ENCODE measurements around the gene MZF1. TPM values are rescaled to one million over a fixed set of nuclear protein-coding genes. Genes with fewer than 3 reads are reported as not detected.
"Not testable (repeated sequence)": the region's sequence is repeated elsewhere in the genome, so short reads cannot be mapped to it uniquely, and the experiment has no call there.

MZF1 gene
- total RNA-seq, 1 donor from 2014 or later, result 71.3 TPM

- no peaks in the 10 kb centered on the region for H3K9me3 Mint-ChIP-seq (ENCODE audit: low read depth)
- DNase-seq (ENCODE audit: low spot score, unreplicated experiment), result no peak
- peaks cover 8% of the 10 kb centered on the region for H3K27me3 Mint-ChIP-seq
- H3K4me1 Mint-ChIP-seq (ENCODE audit: low read depth), result peaks cover 21% of the 10 kb centered on the region
- peak overlapping the region; percentile 96 for H3K4me3 Mint-ChIP-seq (ENCODE audit: low read depth)
- peak overlapping the region; percentile 97 for H3K27ac Mint-ChIP-seq
- peaks cover 20% of the 10 kb centered on the region for H3K36me3 Mint-ChIP-seq (ENCODE audit: insufficient read depth)
- TF ChIP-seq CTCF (IDR thresholded peaks at IDR 0.05; ENCODE audit: unreplicated experiment), result no peak
These were observed 27.1 kb downstream of the MZF1 start for GRCh38 chr19:58546019-58546530.

DNA sequence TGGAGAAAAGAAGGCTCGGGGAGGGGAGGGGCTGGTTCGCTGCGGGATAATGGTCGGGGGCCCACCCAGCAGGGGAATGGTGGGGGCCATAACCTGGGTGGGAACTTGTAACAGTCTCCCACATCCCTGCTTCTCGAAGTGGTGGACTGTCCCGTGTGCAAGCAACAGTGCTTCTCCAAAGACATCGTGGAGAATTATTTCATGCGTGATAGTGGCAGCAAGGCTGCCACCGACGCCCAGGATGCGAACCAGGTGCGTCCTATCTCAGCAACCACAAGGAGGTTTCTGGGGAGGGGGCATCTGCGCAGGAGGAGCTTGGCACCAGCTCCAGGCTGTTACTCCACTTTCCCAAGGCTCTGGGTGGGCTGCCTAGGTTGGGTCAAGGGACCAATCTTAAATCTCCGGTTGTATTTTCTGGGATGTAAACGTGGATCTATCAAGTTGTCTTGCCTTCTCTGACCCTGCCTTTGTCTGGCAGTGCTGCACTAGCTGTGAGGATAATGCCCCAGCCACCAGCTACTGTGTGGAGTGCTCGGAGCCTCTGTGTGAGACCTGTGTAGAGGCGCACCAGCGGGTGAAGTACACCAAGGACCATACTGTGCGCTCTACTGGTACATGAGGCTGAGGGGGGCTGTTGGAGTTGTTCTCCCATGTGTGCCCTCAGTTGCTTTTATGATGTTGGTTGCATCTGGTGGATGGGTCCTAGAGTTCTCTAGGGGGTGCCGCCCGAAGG is 27.7 kb downstream of the MZF1 start:
- H3K27ac Mint-ChIP-seq, result peak overlapping the region; percentile 97
- H3K4me3 Mint-ChIP-seq (ENCODE audit: low read depth), result peak overlapping the region; percentile 96
- H3K27me3 Mint-ChIP-seq, result peaks cover 8% of the 10 kb centered on the region
- H3K36me3 Mint-ChIP-seq (ENCODE audit: insufficient read depth), result peaks cover 18% of the 10 kb centered on the region
- peaks cover 21% of the 10 kb centered on the region for H3K4me1 Mint-ChIP-seq (ENCODE audit: low read depth)
- no peak for DNase-seq (ENCODE audit: low spot score, unreplicated experiment)
- TF ChIP-seq CTCF (IDR thresholded peaks at IDR 0.05; ENCODE audit: unreplicated experiment), result no peak
- H3K9me3 Mint-ChIP-seq (ENCODE audit: low read depth), result no peaks in the 10 kb centered on the region

GRCh38 chr19:58544591-58545285 is 28.4 kb downstream of the MZF1 start:
- no peak for TF ChIP-seq CTCF (IDR thresholded peaks at IDR 0.05; ENCODE audit: unreplicated experiment)
- no peaks in the 10 kb centered on the region for H3K9me3 Mint-ChIP-seq (ENCODE audit: low read depth)
- H3K27me3 Mint-ChIP-seq, result peaks cover 8% of the 10 kb centered on the region
- H3K4me1 Mint-ChIP-seq (ENCODE audit: low read depth), result peaks cover 21% of the 10 kb centered on the region
- H3K36me3 Mint-ChIP-seq (ENCODE audit: insufficient read depth), result peaks cover 16% of the 10 kb centered on the region
- peak overlapping the region; percentile 100 for H3K27ac Mint-ChIP-seq
- H3K4me3 Mint-ChIP-seq (ENCODE audit: low read depth), result peak overlapping the region; percentile 96
- DNase-seq (ENCODE audit: low spot score, unreplicated experiment), result peak; percentile 61

DNA sequence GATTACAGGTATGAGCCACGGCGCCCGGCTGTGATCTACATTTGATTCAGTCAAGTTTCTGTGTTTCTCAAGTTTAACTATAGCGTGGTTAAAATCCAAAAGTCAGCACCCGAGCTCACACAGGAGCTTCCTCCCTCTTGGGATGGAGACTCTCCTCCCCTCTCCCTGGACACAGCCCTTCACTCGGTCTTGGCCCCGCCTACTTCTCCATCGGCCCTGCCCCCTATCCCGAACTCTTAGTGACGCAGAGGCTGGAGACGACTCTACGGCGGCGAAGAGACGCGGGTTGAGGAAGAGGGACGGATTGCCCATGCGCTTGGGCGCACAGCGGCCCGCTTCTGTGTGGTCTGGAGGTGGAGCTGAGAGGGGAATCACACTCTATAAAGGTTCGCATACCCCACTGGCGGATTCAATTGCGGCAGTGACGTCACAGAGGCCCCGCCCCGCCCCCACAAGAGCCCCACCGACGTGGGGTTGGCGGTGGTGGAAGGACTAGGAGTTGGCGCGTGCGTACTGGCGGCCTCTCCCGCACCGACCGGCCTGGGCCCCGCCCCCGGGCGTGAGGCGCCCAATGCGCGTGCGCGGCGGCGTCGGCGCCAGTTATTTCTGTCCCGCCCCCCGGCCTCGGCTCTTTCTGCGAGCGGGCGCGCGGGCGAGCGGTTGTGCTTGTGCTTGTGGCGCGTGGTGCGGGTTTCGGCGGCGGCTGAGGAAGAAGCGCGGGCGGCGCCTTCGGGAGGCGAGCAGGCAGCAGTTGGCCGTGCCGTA is 29.1 kb downstream of the MZF1 start, which contains the start of gene TRIM28:
TSS of gene TRIM28 (plus strand) at position 239 of the 765 bp plus-strand sequence. CDS start 694 bp downstream, outside the sequence.
- Mint-ChIP-seq H3K4me1 (ENCODE audit: low read depth) (peaks cover 21% of the 10 kb centered on the region), H3K27ac (peak within 1 kb of the TSS; percentile 100), H3K36me3 (ENCODE audit: insufficient read depth) (peaks cover 15% of the 10 kb centered on the region), H3K27me3 (peaks cover 13% of the 10 kb centered on the region), H3K9me3 (ENCODE audit: low read depth) (no peaks in the 10 kb centered on the region), H3K4me3 (ENCODE audit: low read depth) (peak within 1 kb of the TSS; percentile 96)
- no peak for TF ChIP-seq CTCF (IDR thresholded peaks at IDR 0.05; ENCODE audit: unreplicated experiment)
- DNase-seq (ENCODE audit: low spot score, unreplicated experiment), result peak; percentile 99

- peaks cover 13% of the 10 kb centered on the region for H3K27me3 Mint-ChIP-seq
- DNase-seq (ENCODE audit: low spot score, unreplicated experiment); H3K4me3 Mint-ChIP-seq (ENCODE audit: low read depth); H3K9me3 Mint-ChIP-seq (ENCODE audit: low read depth): not testable (repeated sequence)
- H3K27ac Mint-ChIP-seq, result peak overlapping the region; percentile 62
- peaks cover 25% of the 10 kb centered on the region for H3K4me1 Mint-ChIP-seq (ENCODE audit: low read depth)
- H3K36me3 Mint-ChIP-seq (ENCODE audit: insufficient read depth), result peaks cover 10% of the 10 kb centered on the region
These were observed 30.3 kb downstream of the MZF1 start for GRCh38 chr19:58542641-58543372.

GRCh38 chr19:58539169-58539559 is 34.0 kb downstream of the MZF1 start:
- not testable (repeated sequence) for H3K36me3 Mint-ChIP-seq (ENCODE audit: insufficient read depth); H3K9me3 Mint-ChIP-seq (ENCODE audit: low read depth); DNase-seq (ENCODE audit: low spot score, unreplicated experiment); H3K4me3 Mint-ChIP-seq (ENCODE audit: low read depth); H3K4me1 Mint-ChIP-seq (ENCODE audit: low read depth)
- Mint-ChIP-seq H3K27me3 (peaks cover 13% of the 10 kb centered on the region), H3K27ac (peak overlapping the region; percentile 95)

Measured in progenitor cell of endocrine pancreas (in vitro differentiated cells).